Activated T-cell treated with anti-CD3 and anti-CD28 coated beads for 48 hours (primary cell): Measurements from ENCODE around the gene CBLL1.

Experiments used
- DNase-seq: peaks from one replicate; pipeline ENCODE4 v3.0.0-alpha.2; 2020; ENCODE audit warnings: low read depth

Gene CBLL1

DNA sequence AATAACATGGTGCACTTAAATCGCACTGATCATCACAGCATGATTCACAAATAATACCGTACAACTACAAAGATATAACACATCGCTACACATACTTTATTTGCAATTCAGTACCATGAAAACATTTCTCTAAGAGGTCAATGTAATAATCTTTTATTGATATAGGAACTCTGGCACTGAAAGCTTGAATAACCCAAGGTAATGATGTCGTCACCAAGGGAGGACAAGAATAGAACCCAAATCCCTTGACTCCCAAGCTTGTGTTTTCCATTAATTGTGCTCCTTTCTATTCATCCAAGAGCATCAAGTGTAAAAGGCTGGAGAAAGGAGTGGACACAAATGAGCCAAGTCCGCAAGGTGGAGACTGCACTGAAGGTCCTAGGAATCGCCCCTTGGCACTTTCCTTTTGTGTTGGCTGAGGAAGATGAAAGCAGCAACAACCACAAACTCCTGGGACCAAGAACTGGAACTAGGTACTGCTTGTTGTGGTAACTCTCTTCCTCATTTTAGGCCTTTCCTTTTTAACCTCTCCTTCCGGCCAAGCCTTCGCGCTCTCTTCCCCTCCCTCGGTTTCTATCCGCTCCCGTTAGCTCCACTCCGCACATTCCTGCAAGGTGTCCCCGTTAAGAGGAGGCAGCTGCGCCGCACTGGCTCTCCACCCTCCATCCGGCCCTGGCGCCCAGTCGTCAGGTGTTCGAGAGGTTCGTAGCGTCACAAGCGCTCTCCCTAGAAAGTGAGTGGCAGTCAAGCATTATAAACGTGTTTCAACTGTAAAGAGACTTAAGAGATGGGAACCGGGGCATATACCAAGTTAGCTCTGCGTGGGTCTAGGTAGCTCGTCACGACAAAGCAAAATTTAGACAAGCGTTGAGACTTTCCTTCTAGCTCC, 1.0 kb upstream of the CBLL1 start:
- no peak for DNase-seq

DNA sequence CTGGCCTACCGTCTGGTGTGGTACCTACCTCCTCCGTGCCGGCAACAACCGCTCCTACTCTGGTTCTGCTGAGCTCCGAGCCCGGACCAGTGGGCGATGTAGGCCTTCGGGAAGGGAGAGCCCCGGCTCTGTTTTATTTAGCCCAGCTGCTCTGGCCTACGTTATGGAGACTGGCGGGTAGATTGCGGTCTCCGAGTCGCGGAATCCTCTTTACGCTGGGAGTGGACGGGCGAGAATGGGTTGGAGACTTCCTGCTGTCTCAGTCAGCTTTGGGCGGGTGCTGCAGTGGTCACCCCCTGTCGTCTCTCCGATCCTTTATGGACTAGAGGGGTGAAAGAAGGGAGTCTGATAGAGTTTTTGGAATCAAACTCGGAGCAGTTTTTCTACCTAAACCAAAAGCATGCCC, 406 bp downstream of the CBLL1 start:
- no peak for DNase-seq

DNA sequence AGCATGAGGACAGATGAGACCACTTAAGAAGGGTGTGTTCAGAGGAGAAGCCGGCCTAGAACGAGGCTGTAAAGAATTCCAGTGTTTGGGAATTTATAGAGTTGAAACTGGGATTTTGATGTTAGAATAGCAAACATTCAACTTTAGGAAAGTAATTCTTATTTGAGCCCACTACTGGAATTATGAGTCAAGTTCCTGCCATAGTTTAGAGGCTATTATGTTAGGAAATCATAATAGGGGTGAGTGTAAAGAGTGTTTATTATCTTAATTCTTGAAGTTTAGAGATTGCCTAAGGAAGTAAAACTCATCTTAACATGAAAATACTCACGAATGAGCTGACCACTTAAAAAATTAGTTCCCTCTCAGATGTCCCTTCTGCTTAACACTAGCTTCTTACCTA, 2.1 kb downstream of the CBLL1 start:
- DNase-seq, result no peak

DNA sequence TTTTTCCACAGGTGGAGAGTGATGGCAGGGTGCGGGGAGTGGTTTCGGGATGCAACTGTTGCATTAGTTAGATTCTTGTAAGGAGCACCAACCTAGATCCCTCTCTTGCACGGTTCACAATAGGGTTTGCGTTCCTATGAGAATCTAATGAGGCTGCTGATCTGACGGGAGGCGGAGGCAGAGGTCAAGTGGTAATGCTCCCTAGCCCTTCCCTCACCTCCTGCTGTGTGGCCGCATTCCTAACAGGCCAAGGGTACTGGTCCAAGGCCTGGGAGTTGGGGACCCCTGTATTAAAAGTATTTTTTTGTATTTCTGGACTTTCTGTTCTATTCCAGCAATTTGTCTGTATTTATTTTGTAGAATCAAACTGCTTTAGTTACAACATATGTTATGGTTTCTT, 7.2 kb downstream of the CBLL1 start:
- DNase-seq, result no peak

DNA sequence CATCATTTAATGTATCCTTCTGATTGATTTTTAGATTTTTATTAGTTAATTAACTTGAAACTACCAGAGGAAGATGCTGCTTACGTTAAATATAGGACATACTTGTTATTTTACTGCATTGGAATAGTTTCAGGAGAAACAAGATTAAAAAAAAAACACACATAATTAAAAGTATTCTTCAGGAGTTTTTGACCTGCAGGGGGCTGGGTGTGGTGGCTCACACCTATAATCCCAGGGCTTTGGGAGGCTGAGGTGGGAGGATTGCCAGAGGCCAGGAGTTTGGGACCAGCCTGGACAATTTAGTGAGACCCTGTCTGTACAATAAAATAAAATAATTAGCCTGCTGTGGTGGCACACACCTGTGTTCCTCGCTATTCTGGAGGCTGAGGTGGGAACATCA, 10.7 kb downstream of the CBLL1 start:
- no peak for DNase-seq

DNA sequence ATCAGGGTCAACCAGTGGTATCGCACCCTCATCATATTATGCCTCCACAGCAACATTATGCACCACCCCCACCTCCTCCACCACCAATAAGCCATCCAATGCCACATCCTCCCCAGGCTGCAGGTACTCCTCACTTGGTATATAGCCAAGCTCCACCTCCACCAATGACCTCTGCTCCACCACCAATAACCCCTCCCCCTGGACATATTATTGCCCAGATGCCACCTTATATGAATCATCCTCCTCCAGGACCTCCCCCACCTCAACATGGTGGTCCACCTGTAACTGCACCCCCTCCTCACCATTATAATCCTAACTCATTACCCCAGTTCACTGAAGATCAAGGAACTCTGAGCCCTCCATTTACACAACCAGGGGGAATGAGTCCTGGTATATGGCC, 14.7 kb downstream of the CBLL1 start:
- DNase-seq, result no peak

DNA sequence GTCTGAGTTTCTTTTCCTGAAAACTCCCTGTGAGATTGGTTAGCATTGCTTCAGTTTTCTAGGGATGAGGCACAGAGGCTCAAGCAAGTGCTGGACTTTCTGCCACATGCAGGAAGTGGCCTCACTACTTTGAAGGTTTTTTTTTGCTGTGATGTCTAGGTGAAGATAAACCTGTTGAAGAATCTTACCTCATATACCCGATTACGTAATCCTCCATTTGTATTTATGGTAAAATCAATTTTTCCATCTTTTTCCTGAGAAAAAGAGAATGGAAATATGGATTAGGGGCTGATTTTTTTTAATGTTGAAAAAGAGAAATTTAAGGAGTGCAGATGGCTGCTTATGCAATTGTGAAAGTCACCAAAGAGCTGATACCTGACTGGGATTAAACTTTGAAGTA, 23.4 kb downstream of the CBLL1 start:
- DNase-seq, result no peak

DNA sequence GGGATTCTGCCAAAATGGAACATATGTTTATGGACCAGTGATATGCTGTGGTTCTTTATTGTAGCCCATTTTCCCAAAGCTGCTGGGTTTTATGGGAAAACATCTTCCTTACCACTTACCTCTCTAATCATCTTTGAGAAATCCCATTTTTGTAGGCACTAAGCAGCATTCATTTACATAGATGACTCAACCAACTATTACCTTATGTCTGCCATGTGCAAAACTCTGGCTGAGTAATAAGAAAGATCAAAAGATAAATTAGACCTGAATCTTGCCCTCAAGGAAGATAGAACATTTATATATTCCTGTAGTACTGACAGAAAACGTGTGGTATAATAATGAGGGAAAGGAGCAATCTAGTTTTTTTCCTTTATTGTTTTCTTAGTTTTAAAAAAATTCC, 24.3 kb downstream of the CBLL1 start:
- DNase-seq, result no peak

DNA sequence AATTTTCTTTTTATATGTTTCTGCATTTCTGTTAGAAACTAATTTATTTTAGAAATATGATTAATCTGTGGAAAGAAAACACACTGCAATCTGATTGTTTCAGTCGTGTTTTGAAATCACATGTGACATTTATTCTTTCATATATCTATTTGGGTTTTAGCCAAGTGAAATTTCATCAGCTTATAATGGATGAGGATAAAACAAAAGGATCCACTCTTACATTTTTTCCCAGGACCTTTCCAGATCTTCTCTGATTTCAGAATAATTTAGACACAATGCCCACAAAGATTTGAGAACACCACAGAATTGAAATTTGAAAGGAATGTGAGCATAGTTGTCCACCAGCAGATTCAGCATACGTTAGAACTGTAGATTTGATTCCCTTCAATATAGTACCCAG, 29.1 kb downstream of the CBLL1 start:
- no peak for DNase-seq

DNA sequence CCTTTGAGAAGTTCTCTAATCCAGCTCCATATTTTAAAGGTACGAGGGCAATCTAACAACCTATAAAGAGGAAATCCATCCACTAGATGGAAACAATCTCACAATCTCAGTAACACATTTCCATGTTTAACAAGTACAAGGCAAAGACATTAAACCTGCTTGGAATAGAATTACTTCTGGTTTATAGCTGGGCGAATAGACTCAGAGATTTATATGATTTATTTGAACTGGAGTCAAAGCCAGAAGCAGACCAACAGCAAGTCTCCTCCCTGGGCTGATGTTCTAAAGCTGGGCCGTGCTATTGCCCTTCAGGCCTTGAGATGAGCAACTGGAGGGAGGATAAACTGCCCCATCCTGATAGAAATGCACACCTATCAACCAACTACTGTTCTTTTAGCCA, 33.8 kb downstream of the CBLL1 start:
- no peak for DNase-seq

DNA sequence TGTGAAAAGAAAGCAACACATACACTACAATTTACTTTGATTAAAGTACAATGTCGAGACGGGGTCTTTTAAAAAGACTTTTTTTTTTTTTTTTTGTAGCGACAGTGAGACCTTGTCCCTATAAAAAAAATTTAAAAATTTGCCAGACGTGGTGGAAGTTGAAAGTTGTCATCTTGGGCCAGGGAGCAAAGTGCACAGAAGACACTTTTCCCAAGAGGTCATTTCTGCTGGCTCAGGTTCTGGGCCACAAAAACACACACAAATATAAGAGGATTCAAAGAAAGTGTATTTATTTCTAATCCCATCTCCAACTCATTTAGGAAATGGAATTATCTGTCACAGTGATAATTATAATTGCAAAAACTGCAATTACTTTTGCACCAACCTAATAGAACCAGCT, 34.3 kb downstream of the CBLL1 start:
- DNase-seq, result no peak

DNA sequence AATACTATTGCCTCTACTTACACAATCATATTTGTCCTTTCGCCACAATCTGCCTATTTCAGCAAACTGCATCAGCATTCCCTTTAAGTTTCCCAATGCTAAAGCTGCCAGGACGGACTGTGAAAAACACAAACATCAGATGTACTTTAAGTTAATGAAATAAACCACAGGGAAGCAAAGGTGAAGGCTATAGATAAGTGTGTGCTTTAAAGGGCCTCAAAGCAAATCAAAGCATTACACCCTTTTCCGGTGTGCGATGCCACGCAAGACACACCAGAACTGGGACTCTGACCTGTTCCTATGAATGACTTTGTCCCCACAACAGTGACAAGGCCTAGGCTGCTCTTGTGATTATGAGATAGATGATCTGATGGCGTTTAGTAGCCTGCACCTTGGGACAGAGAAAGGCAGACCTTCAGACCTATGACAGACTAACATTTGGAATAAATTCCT, 35.7 kb downstream of the CBLL1 start:
- no peak for DNase-seq

DNA sequence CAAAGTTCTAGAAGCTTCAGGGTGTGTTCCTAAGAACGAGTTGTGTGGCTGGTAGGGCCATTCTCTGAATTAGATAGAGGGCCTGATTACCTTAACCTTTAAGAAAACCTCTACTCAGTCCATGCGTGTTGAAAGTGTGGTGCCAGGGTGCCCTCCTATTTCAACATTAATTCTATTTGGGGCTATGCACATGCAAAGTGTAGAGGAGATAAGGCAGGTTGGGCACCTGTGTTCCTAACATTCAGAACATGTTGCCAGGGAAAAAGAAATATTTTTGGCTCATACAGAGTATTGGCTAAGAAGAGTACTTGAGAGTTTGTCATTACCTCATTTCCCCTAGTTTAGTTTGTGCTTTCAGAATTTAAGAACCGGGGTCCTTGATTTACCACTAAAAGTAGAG, 38.4 kb downstream of the CBLL1 start:
- no peak for DNase-seq

DNA sequence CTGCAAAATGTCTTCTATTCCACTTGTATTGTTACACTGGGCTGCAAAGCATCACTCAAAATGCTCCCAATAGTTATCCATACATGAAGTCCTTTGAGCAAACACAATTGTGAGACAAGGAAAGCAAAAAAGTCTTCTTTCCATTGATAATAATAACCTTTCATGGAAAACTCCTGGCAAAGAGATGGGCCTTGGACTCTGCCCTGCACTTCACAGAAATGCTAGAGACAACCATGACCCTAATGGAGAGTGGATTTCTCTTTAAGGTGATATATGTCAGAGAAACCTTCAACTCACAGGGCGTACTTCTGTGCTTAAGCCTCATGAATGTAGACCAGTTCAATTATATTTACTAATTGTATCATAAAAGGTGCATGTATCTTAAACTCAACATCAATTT, 39.7 kb downstream of the CBLL1 start:
- DNase-seq, result no peak

DNA sequence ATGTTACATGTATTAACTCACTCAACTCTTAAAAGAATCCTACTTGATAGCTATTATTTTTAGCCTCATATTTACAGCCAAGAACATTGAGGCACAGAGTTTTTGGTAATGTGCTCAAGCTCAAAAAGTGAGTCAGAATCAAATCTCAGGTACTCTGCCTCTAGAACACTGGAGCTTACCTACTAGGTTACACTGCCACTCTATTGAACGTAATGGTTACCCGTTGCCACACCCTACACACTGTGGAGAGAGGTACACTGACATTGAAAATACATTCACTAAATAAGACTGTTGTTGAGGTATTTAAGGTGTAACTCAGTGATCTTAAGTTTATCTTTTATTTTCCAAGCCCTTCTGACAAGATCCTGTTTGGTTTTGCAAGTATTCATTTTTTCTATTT, 41.2 kb downstream of the CBLL1 start:
- no peak for DNase-seq

DNA sequence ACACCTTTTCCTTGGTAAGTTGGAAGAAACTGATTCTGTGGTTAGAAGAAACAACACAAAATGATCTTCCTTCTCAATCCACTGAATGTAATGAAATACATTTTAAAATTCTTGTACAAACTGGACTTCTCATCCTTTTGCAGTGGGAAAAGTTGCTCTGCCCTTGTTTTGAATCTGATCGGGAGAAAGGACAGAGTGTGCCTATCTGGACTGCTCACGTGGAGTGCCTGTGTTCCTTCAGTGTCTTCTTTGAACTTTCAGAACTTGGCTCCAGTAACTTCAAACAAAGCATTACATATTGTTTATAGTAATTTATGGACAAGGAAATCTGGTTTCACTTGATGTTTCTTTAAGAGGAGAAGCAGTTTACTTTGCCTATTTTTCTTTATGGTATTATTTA, 42.0 kb downstream of the CBLL1 start:
- DNase-seq, result no peak

DNA sequence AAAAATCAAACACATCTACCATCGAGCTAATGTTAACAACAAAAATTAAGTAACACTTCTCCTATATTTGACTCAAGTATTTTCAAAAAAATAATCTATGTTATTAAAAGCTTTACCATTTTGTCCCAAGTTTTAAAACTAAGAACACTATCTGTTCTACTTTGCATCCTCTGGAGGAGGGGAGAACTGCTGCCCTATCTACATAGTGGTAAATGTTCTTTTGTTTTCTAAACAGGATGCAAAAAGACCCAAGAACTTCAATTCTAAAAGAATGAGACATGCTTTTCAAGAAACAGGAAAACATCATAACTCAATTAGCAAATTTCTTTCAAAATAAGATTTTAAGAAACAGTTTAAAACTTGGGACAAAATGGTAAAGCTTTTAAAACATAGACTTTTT, 44.3 kb downstream of the CBLL1 start:
- no peak for DNase-seq

DNA sequence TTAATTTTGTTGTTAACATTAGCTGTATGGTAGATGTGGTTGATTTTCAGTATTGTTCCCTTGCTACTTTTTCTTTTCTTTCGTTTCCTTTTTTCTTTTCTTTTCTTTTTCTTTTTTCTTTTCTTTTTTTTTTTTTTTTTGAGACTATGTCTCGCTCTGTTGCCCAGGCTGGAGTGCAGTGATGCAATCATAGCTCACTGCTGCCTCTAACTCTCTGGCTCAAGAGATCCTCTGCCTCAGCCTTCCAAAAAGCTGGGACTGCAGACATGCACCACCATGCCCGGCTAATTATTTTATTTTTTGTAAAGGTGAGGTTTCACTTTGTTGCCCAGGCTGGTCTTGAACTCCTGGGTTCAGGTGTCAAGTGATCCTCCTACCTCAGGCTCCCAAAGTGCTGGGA, 44.7 kb downstream of the CBLL1 start:
- no peak for DNase-seq

DNA sequence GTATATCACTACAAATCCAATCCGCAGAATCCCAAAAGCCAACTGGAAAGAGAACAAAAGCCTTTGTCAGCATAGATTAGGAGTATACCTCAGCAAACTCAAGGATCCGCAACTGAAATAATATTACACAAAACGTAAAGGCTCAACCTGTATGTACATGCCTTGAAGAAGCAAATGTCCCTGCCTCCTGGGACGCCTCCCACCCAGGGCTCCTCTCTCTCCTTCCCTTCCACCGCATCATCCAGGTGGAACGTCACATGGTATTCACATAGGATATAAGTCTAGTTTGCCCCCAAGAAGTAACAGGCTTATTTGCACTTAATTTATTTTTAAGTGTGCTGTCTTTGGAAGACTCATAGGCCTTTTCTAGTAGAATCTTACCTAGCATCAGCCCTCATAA, 45.7 kb downstream of the CBLL1 start:
- DNase-seq, result no peak

DNA sequence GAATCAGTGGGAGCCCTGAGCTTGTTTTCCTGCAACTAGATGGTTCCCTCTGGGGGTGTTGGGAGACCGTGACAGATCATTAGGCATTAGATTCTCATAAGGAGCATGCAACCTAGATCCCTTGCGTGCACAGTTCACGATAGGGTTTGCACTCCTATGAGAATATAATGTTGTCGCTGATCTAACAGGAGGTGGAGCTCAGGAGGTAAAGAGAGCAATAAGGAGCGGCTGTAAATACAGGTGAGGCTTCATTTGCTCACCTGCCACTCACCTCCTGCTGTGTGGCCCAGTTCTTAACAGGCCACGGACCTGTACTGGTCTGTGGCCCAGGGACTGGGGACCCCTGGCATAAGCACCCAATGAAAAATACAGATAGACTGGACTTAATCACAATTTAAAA, 48.4 kb downstream of the CBLL1 start:
- DNase-seq, result no peak

DNA sequence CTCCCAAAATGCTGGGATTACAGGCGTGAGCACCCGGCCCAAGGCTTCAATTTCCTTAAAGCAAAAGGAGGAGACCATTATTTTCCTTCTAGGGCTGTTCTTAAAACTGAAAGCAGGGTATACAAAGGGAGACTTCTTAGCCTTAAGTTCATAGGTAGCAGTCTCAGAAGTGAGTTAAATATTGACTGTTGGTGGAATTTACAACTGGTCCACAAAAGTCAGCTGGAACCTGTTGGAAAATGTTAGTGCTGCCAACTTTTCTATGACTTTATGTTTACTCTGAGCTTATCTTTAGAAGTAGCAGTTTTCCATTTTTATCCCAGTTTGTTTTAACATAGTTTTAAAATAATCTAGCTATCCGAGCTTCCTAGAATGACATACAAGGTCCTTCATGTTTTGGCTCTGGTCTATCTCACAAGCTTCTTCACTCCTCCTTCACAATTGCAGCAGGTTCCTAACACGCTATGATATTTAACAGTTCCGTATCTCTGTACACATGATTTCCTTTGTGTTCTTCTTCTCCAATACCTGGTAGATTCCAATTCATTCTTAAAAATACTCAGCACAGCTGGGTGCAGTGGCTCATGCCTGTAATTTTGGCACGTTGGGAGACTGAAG, 55.8 kb downstream of the CBLL1 start:
- DNase-seq, result no peak

DNA sequence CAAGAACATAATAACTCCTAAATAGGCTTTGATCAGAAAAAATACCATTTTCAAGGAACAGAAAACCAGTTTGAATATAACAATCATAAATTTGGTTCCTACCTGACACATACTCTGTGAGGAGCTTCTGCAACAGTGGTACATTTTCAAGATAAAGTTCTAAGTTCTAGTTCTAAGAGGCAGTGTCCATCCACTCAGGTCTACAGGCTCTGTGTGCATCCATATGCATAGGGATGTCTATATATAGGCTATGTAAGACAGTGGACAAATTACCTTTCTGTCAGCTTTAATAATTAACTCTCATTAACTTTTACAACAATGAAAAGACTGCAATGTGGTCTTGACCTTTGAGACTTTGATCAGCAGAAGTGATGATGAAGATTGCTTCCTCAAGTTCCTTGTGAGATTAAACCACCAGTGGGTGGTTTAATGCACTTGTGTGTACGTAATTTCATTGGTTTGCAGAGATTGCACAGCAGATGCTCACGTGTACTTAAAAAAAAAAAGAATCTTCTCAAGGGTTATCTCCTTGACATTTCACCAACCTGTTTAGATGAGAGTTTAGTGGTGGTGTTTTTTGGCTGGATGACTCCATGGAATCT, 59.2 kb downstream of the CBLL1 start, which contains the start of gene SLC26A3:
TSS of gene SLC26A3 (minus strand) at position 215 of the 602 bp plus-strand sequence. CDS start 8,714 bp downstream, outside the sequence.
- DNase-seq, result no peak

DNA sequence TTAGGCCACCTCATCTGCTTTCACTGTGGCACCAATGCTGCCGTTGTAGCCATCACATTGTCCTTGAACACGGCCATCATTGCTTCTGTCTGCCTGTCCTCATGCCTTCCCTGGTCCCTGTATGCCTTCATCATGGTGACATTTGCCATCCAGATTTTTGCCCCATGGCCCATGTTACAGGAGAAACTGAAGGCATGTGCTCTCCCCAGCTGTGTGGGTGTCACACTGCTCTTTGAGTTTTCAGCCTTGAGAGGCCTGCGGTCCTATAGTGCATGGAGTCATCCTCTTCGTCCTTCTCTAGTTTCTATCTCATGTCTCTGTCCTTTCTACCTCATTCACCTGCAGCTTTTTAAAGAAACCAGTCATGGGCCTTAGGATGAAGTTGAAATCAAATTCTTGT, 65.2 kb downstream of the CBLL1 start:
- DNase-seq, result no peak
